ENCODE results near the gene ATP2B2. TPM values are rescaled to one million over a fixed set of nuclear protein-coding genes. Genes with fewer than 3 reads are reported as not detected.

ATP2B2 gene
- total and polyA plus RNA-seq, 2 experiments from 2014 or later: 0.42 to 0.63 TPM

- Mint-ChIP-seq H3K9me3 (peaks cover 4% of the 10 kb centered on the region), H3K4me1 (peaks cover 20% of the 10 kb centered on the region), H3K4me3 (no peak overlapping the region), H3K27me3 (ENCODE audit: insufficient read depth, low read depth, poor library complexity) (peaks cover 4% of the 10 kb centered on the region), H3K27ac (no peak overlapping the region), H3K36me3 (ENCODE audit: low read depth) (no peaks in the 10 kb centered on the region; the same call in 2 of the 3 replicates)
- Histone ChIP-seq H3K36me3 (ENCODE audit: insufficient read depth) (no peaks in the 10 kb centered on the region), H3F3A (replicated peaks; ENCODE audit: low read depth) (no peaks in the 10 kb centered on the region), H3K4me2 (no peak overlapping the region), H3K79me2 (replicated peaks; ENCODE audit: insufficient read depth) (no peaks in the 10 kb centered on the region), H3K27ac (ENCODE audit: low read depth) (no peak overlapping the region), H3K9me2 (ENCODE audit: insufficient read depth) (peaks cover 7% of the 10 kb centered on the region; the same call in 1 of the 2 replicates), H2AFZ (no peak overlapping the region), H3K4me3 (no peak overlapping the region), H3K27me3 (ENCODE audit: insufficient read depth) (no peaks in the 10 kb centered on the region), H3K4me1 (ENCODE audit: insufficient read depth) (peaks cover 10% of the 10 kb centered on the region), H4K20me1 (replicated peaks; ENCODE audit: insufficient read depth) (no peaks in the 10 kb centered on the region)
- DNase-seq (ENCODE audit: low spot score) (no peak), ATAC-seq (no peak)
- no peak for TF ChIP-seq POLR2AphosphoS5 (IDR thresholded peaks at IDR 0.05; ENCODE audit: low read depth)
- no peak for TF ChIP-seq NANOG (IDR thresholded peaks at IDR 0.05; ENCODE audit: borderline replicate concordance)
- TF ChIP-seq CREB1 (CRISPR knock-in tag; IDR thresholded peaks at IDR 0.05; ENCODE audit: low read depth): no peak
- TF ChIP-seq STAT1 (IDR thresholded peaks at IDR 0.05; ENCODE audit: unreplicated experiment): no peak
- no peak for TF ChIP-seq EZH2phosphoT487 (IDR thresholded peaks at IDR 0.05; ENCODE audit: unreplicated experiment)
- TF ChIP-seq REST (IDR thresholded peaks at IDR 0.05; ENCODE audit: unreplicated experiment): no peak
- no peak for TF ChIP-seq ZNF462 (CRISPR knock-in tag; IDR thresholded peaks at IDR 0.05)
- no peak for TF ChIP-seq ZNF331 (CRISPR knock-in tag; IDR thresholded peaks at IDR 0.05; ENCODE audit: low read depth)
- TF ChIP-seq CTCF (conservative IDR thresholded peaks at IDR 0.05; ENCODE audit: low read depth in 2 of 2): no peak
- TF ChIP-seq EZH2 (IDR thresholded peaks at IDR 0.05; ENCODE audit: low read depth, unreplicated experiment): no peak
- TF ChIP-seq ZNF114 (CRISPR knock-in tag; IDR thresholded peaks at IDR 0.05): no peak
- TF ChIP-seq ETS1 (IDR thresholded peaks at IDR 0.05): no peak
- TF ChIP-seq JUNB (IDR thresholded peaks at IDR 0.05; ENCODE audit: unreplicated experiment): no peak
Observed at GRCh38 chr3:10365791-10366190, 139.6 kb downstream of the ATP2B2 start.

All from GM23338 (cell line).